ENCODE measurements around the gene FOXP3. TPM values are rescaled to one million over a fixed set of nuclear protein-coding genes. Genes with fewer than 3 reads are reported as not detected.
"Not testable (repeated sequence)": the region's sequence is repeated elsewhere in the genome, so short reads cannot be mapped to it uniquely, and the experiment has no call there.

Gene FOXP3, protein sequence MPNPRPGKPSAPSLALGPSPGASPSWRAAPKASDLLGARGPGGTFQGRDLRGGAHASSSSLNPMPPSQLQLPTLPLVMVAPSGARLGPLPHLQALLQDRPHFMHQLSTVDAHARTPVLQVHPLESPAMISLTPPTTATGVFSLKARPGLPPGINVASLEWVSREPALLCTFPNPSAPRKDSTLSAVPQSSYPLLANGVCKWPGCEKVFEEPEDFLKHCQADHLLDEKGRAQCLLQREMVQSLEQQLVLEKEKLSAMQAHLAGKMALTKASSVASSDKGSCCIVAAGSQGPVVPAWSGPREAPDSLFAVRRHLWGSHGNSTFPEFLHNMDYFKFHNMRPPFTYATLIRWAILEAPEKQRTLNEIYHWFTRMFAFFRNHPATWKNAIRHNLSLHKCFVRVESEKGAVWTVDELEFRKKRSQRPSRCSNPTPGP
- not detected in 2 replicates for total RNA-seq (2014; rRNA removed; shearing (Covaris generic); ENCODE audit: low replicate concordance)

DNA sequence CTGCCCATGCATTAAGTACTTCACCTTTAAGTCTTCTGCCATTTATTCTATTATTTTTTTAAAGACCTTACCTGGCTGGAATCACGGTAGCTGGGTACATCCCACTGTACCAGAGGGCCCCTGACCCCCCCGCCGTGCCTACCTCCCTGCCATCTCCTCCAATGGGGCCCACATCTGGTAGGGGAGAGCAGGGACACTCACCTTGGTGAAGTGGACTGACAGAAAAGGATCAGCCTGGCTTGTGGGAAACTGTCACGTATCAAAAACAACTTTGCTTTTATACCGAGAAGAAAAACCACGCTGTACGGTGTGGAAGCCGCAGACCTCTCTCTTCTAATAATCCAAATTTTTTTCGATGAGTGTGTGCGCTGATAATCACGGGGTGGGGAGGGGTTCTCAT lies at the start of gene FOXP3:
FOXP3 (minus strand) TSS at position 251 of the 400 bp plus-strand sequence. CDS start 6,205 bp downstream, outside the sequence.
- DNase-seq (ENCODE audit: low read depth) = no peak
- in situ Hi-C loops (cut with HindIII; ENCODE audit: low pct_unique_long_range_greater_than_20kb, low sequenced_read_pairs) = no loop called here

DNA sequence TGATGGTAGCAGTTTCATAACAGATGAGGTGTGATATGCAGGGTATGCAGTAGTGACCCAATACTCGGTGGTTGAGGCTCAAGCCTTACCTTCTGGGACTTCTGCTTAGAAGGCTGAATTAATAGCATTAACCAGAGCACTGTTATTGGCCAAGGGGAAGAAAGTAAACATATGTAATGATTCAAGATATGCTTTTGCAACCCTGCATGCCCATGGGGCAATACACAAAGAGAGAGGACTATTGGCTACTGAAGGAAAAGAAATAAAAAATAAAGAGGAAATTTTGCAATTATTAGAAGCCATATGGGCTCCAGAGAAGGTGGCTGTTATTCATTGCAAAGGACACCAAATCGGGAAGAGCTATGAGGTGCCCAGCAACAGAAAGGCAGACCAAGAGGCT lies 47.7 kb upstream of the FOXP3 start:
- in situ Hi-C loops (cut with HindIII; ENCODE audit: low pct_unique_long_range_greater_than_20kb, low sequenced_read_pairs) = no loop called here
- no peak for DNase-seq (ENCODE audit: low read depth)

DNA sequence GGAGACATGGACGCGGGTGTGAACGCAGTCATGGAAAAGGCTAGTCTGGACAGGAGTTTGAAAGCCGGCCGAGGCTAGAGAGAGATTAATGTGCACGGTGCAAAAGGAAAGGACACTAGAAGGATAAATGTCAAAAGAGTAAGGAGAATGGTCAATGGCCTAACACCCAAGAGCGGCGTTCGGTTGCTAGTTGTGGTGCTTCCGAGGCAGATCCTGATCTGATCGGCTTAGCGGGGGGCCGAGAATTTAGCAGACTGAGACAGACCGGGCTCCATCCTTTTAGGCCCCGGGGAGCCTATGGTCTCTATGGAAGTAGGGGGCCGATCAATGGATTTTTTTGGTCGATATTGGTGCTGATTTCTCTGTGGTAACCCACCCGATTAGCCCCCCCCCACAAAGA lies 45.9 kb upstream of the FOXP3 start:
- no peak for DNase-seq (ENCODE audit: low read depth)
- in situ Hi-C loops (cut with HindIII; ENCODE audit: low pct_unique_long_range_greater_than_20kb, low sequenced_read_pairs) = no loop called here

DNA sequence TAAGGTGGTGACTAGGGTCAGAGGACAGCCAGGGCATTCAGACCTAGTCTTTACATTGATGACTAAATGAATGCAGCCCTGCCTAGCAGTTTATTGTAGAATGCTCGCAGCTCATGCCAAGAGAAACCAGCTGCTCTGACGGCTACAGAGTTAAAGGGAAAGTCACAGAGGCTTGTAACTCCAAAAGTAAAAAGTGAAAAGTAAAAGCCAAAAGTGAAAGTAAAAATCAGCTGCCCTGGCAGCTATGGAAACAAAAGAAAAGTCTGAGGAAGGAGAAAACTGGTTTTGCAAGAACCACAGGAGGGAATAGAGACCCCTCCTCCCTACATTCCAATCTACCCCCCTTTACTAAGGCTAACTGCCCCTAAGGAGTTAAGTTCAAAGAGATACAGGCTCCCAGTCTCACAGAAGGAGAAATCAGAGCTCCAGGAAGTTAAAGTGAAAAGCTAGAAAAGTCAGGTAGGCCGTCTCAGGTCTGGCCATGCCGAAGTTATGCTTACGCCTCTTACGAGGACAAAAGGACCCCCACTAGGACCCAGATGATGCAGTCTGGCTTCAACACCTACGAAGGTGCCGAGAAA lies 45.0 kb upstream of the FOXP3 start:
- DNase-seq (ENCODE audit: low read depth) = no peak
- in situ Hi-C loops (cut with HindIII; ENCODE audit: low pct_unique_long_range_greater_than_20kb, low sequenced_read_pairs) = no loop called here

DNA sequence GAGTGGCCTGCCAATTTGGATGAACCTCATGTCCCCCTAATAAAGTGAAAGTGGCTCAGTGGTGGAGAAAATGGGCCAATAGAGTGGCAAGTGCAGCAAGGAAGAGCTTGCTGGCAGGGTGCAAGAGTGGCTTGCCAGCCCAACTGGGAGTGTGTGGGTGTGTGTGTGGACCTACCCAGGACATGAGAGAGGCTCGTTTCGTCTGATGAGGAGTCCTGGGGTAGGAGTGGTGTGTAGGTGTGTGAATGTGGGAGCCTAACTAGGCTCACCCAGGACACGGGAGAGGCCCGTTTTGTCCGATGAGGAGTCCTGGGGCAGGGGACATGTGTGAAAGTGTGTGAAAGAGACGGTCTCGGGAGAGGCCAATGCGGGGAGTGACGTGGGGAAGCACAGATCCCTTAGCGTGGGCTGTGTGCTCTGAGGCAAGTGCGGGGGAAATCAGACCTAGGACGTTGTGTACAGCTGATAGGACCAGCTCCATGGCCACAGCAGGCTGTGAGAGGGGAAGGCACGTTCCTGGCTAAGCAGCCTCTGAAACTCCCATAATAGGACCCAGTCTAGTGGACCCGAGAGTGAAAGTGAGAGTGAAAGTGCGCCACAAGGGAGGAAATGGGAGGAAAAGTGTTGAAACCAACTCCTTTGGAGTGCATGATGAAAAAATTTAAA lies 44.2 kb upstream of the FOXP3 start:
- DNase-seq (ENCODE audit: low read depth) = no peak
- in situ Hi-C loops (cut with HindIII; ENCODE audit: low pct_unique_long_range_greater_than_20kb, low sequenced_read_pairs) = no loop called here

DNA sequence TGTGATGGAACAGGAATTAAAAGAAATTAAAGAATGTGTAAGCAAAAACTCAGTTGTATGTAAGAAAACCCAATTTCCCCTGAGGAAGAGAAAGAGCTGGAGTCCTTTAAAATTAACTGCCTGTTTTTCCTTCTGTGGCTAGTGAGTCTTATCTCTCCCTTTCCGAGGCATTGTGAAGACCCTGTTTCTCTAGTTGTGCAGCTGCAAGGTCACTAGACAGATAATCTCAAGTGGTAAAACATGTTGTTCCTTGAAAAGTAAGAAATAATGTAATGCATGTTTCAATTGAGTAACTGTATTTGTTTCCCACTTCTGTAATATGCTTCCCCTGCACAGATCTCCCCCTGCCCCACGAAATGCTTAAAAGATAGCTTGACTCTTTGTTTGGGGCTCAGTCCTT lies 43.3 kb upstream of the FOXP3 start:
- in situ Hi-C loops (cut with HindIII; ENCODE audit: low pct_unique_long_range_greater_than_20kb, low sequenced_read_pairs); DNase-seq (ENCODE audit: low read depth): not testable (repeated sequence)

DNA sequence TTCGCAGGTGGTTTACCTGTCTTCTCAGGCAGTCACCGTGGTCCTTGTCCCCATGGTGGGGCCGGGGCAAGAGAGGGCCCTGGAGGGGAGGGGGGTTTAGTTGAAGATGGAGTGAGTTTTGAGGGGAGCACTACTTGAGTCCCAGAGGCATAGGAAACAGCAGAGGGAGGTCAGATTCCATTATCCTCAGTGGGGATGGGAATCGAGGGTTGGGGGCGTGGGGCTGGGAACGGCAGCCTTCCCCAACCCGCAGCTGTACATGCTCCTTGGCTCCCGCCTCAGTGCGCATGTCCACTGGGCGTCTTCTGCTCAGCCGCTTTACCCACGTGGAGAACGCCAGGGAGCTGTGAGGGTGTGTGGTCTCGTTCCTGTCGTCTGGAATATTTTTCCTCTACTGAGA lies 38.8 kb upstream of the FOXP3 start, which contains the start of gene GAGE10:
GAGE10 (plus strand) TSS at position 301 of the 400 bp plus-strand sequence. CDS start 1,214 bp downstream, outside the sequence.
- no peak for DNase-seq (ENCODE audit: low read depth)
- in situ Hi-C loops (cut with HindIII; ENCODE audit: low pct_unique_long_range_greater_than_20kb, low sequenced_read_pairs) = no loop called here

DNA sequence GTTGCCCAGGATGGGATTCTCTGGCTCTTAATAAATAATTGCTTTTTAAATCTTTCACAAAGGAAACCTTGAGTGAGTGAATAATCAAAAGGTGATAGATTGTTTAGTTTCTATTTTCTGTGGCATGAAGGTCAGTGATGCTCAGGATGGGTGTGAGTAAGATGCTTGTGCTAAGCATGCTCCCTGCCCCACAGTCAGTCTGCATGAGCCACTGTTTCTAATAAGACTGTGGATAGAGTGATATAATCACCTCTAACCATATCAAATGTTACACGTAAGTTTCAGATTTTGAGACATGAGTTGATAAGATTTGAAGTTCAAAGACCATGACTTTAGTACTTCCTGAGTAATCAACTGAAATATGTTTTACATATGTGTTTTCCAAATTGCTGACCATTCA lies 36.2 kb upstream of the FOXP3 start:
- in situ Hi-C loops (cut with HindIII; ENCODE audit: low pct_unique_long_range_greater_than_20kb, low sequenced_read_pairs) = no loop called here
- no peak for DNase-seq (ENCODE audit: low read depth)

DNA sequence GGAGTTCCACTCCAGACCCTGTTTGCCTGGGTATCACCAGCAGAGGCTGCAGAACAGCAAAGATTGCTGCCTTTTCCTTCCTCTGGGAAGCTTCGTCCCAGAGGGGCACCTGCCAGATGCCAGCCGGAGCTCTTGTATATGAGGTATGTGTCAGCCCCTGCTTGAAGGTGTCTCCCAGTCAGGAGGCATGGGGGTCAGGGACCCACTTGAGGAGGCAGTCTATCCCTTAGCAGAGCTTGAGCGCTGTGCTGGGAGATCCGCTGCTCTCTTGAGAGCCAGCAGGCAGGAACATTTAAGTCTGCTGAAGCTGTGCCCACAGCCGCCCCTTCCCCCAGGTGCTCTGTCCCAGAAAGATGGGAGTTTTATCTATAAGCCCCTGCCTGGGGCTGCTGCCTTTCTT lies 34.8 kb upstream of the FOXP3 start:
- in situ Hi-C loops (cut with HindIII; ENCODE audit: low pct_unique_long_range_greater_than_20kb, low sequenced_read_pairs); DNase-seq (ENCODE audit: low read depth): not testable (repeated sequence)

DNA sequence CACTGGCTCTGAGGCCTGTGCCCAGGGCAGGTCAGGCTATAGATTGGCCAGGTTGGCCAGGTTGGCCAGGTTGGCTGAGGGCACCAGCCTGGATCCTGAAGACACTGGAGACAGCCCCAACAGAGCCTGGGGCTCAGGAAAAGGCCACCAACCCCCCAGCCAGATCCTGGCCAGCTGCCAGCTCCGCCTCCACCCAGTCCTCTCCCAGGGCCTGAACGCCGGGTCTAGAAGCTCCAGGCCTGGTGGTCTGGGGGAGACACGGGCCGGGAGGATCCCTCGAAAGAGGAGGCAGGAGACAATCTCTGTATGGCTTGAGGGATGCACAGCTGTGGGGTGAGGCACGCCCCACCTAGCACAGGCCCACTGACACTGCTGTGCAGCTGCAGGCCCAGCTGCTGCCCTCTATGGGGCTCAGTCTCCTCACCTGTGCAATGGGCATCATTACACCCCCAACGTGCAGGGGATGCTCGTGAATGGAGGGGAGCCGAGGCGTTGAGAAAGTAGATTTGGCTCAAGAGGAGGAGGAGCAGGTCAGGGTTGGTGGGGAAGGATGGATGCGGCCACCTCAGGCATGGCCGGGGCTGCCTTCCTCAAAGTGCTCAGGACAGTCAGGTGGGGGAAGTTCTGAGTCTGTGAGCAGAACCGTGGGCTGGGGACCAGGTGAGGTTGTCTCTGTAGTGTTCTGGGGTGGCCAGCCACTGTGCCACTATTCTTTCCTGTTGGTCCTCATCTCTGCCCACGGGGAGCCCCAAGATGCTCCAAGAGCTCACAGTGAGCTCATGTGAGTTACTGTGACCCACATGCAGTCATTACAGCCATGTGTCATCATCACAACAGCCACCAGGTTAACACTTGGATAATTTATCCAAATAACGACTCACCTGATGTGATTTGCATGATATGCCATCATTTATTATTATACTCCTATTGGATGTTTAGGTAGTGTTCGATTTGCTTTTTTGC lies 28.2 kb upstream of the FOXP3 start:
- in situ Hi-C loops (cut with HindIII; ENCODE audit: low pct_unique_long_range_greater_than_20kb, low sequenced_read_pairs) = no loop called here
- DNase-seq (ENCODE audit: low read depth) = no peak

DNA sequence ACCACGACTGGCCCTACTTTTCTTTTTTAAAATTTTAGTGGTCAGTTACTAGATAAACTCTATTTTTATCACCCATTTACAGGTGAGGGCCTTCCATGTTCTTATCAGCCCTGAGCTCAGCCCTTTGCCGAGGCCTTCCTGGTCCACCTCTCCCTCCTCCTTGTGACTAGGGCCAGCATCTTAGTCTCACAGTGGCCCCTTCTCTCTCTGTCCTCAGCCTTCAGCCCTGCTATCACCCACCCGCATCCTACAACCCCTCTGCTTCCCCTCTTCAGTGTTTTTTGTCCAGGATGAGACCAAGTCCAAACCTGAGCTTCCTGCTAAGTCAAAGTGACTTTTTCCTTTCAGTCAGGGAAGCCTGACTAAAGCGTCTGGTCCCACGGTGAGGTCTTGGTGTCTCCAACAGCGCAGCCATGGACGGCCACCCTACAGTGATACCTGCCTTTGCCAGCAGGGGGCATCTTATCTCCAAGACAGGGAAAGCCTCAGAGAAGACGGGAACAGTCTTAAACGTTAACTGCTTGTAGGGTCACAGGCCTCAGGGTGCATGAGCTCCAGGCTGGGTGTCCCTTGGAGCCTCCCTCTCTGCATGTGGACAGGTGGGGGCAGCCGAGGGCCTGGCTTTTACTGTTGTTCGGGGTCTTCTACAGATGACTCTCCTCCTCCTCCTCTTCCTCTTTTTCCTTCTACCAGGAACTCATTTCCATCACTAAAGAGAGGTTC lies 27.3 kb upstream of the FOXP3 start:
- in situ Hi-C loops (cut with HindIII; ENCODE audit: low pct_unique_long_range_greater_than_20kb, low sequenced_read_pairs) = no loop called here
- DNase-seq (ENCODE audit: low read depth) = no peak

DNA sequence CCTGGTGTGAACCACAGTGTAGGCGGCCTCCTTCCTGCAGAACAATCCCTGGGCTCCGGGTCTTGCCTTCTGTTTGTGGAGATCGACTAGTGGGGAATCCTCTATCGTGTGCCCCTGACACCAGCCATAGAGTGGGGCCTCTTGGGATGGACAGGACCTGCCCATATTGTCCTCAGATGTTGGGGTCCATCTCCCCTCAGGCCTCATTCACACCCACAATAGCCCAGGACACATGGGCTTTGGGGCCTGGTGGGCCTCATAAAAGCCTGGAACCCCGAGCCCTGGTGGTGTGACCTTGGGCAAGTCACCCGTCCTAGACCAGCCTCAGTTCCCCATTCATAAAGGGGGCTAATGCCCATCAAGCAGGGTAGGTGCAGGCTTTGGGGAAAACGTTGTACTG lies 25.7 kb upstream of the FOXP3 start:
- in situ Hi-C loops (cut with HindIII; ENCODE audit: low pct_unique_long_range_greater_than_20kb, low sequenced_read_pairs) = no loop called here
- no peak for DNase-seq (ENCODE audit: low read depth)

DNA sequence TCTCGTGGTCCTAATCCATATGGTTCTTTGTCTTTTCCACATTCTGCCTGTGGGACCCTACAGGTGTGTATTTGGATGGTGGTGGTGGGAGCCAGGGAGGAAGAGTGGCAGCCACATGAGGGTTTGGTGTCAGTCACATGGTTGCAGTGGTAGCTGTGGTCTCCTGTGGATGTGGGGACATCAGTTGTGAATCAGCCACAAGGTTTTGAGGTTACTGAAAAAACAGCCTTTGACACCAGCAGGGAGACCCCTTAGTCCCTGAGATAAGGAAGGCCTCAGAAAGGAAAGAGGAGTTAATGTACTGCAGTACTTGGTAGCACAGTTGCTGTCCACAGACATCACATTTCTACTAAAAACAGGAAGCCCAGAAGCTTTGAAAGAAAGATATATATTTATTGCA lies 23.2 kb upstream of the FOXP3 start:
- in situ Hi-C loops (cut with HindIII; ENCODE audit: low pct_unique_long_range_greater_than_20kb, low sequenced_read_pairs) = no loop called here
- DNase-seq (ENCODE audit: low read depth) = no peak

DNA sequence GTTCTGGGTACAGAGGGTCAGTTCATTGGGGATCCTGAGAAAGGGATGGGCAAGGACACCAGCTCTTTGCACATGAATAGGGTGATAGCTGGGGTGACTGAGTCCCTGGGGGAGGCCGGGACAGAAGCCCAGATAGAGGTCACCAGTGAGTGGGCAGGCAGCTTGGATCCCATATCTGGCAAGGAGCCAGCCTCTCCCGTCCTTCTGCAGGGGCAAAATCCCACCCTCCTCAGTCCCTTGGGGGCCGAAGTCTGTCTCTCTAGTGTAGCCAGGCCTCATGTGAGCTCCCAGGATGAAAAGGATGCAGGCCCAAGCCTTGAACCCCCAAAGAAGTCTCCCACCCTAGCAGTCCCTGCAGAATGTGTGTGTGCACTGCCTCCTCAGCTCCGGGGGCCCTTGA lies 22.1 kb upstream of the FOXP3 start:
- in situ Hi-C loops (cut with HindIII; ENCODE audit: low pct_unique_long_range_greater_than_20kb, low sequenced_read_pairs) = no loop called here
- no peak for DNase-seq (ENCODE audit: low read depth)

DNA sequence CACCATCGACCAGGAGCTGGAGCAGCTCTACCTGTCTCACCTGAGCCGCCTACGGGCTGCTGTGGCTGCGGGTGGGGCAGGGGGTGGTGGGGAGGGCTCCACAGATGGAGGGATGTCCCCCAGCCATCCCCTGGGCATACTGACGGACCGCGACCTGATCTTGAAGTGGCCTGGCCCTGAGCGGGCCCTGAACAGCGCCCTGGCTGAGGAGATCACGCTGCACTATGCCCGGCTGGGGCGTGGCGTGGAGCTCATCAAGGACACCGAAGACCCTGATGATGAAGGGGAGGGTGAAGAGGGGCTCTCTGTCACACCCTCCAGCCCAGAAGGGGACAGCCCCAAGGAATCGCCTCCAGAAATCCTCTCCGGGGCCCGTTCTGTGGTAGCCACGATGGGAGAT lies 21.6 kb upstream of the FOXP3 start:
- in situ Hi-C loops (cut with HindIII; ENCODE audit: low pct_unique_long_range_greater_than_20kb, low sequenced_read_pairs) = no loop called here

DNA sequence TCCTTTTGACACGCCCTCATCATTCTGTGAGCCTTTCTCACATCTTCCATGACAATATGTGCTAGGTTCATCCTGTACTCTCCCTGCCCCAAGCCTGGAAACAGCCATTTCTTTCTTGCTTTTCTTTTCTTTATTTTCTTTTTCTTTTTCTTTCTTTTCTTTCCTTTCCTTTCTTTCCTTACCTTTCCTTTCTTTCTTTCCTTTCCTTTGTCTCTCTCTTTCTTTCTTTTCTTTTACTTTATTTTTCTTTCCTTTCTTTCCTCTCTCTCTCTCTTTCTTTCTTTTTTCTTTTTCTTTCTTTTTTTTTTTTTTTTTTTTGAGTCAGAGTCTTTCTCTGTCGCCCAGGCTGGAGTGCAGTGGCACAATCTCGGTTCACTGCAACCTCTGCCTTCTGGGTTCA lies 19.7 kb upstream of the FOXP3 start:
- no peak for DNase-seq (ENCODE audit: low read depth)
- in situ Hi-C loops (cut with HindIII; ENCODE audit: low pct_unique_long_range_greater_than_20kb, low sequenced_read_pairs) = no loop called here

More for the DNA sequence above, 21.6 kb upstream of the FOXP3 start:
- no peak for DNase-seq (ENCODE audit: low read depth)

DNA sequence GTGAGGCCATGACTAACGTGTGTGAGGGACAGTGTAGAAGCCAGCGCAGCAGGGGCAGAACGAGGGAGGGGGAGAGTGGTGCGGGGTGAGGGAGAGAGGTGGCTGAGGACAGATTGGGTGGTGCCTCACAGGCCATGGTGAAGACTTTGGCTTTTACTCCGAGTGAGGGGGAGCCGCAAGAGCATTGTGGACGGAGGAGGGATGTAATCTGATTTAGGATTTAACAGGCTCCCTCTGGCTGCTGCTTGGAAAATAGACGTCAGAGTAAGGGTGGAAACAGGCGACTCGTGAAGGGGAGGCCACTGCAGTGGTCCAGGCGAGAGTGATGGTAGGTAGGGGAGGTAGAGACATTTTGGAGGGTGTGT lies 18.1 kb upstream of the FOXP3 start:
- in situ Hi-C loops (cut with HindIII; ENCODE audit: low pct_unique_long_range_greater_than_20kb, low sequenced_read_pairs) = no loop called here
- no peak for DNase-seq (ENCODE audit: low read depth)

DNA sequence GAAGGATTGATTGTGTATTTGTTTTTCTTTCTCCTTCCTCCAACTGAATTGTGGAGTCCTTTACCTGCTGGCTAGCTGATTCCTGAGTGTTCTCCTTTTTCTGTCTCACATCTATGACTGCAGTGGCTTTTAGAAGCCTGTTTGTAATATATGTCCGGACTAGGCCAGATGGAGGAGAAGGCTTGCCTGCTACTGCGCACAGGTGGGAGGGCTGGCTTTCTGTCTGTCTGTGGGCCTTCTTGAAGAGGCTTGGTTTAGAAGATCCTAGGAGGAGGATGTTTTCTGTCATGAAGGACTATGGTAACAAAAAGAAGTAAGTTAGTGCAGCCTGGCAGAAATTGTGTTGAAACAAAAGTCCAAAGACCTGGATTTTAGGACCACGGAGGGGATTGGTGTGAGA lies 13.6 kb upstream of the FOXP3 start:
- in situ Hi-C loops (cut with HindIII; ENCODE audit: low pct_unique_long_range_greater_than_20kb, low sequenced_read_pairs) = no loop called here
- DNase-seq (ENCODE audit: low read depth) = no peak

Measured in Caki2 (cell line).